H1 (cell line): Measurements from ENCODE around the gene CEBPA. TPM values are rescaled to one million over a fixed set of nuclear protein-coding genes. Genes with fewer than 3 reads are reported as not detected.

Experiments
- CTCF ChIA-PET: fragments of 300-600 bp; sonication (Branson Sonifier 250); formaldehyde crosslinking; loops from one replicate; lab custom pipeline; 2021; ENCODE audit not compliant: partially characterized antibody; lab: Charles Lee
- POLR2A ChIA-PET: fragments of 300-600 bp; sonication (Branson Sonifier 250); formaldehyde crosslinking; loops from one replicate; lab custom pipeline; 2021; ENCODE audit warnings: inconsistent platforms; ENCODE audit not compliant: partially characterized antibody; lab: Charles Lee
- DNase-seq, 2 experiments: peaks; one replicate each; pipeline versions ENCODE4 v3.0.0 to v3.0.0-alpha.2; 2010 to 2022; ENCODE audit warnings: low spot score in 2 of 2, low read depth in 1 of 2, mixed read lengths in 1 of 2
- FAIRE-seq: peaks from 2 replicates; lab custom pipeline; 2011; peaks lifted over from hg19 to GRCh38; lab: Jason Lieb, UNC
- H2AFZ ChIP-seq: 2 replicates; pipeline ENCODE4 v1.8.1; 2012; ENCODE audit warnings: low read length, inconsistent platforms
- H2AK5ac ChIP-seq: 2 replicates; pipeline ENCODE4 v1.6.1; 2013; ENCODE audit warnings: low read depth, low read length
- H2BK120ac ChIP-seq: replicated peaks from 2 replicates; pipeline ENCODE3; 2013; ENCODE audit warnings: low read depth, low read length, inconsistent platforms
- H2BK12ac ChIP-seq: 2 replicates; pipeline ENCODE4 v1.6.1; 2013; ENCODE audit warnings: low read depth, low read length
- H2BK15ac ChIP-seq: 2 replicates; pipeline ENCODE4 v1.6.1; 2013; ENCODE audit warnings: low read length
- H2BK20ac ChIP-seq: 2 replicates; pipeline ENCODE4 v1.6.1; 2013; ENCODE audit warnings: low read length
- H2BK5ac ChIP-seq: 2 replicates; pipeline ENCODE4 v1.6.1; 2013; ENCODE audit warnings: low read depth, low read length
- H3K14ac ChIP-seq: 2 replicates; pipeline ENCODE4 v1.6.1; 2013; ENCODE audit warnings: inconsistent platforms; ENCODE audit not compliant: insufficient read length
- H3K18ac ChIP-seq: 2 replicates; pipeline ENCODE4 v1.6.1; 2013; ENCODE audit warnings: low read length; ENCODE audit errors: extremely low read depth
- H3K23ac ChIP-seq: 2 replicates; pipeline ENCODE4 v1.6.1; 2013; ENCODE audit warnings: inconsistent platforms; ENCODE audit not compliant: insufficient read length
- H3K23me2 ChIP-seq: 2 replicates; pipeline ENCODE4 v1.6.1; 2013; ENCODE audit warnings: low read depth, low read length
- H3K27ac ChIP-seq: 2 replicates; pipeline ENCODE4 v1.6.1; 2011; ENCODE audit warnings: low read depth, low read length, inconsistent platforms
- H3K27me3 ChIP-seq, 4 experiments: replicated peaks in 1 of 4; 1 replicate in 1 of 4; 2 replicates in 3 of 4; pipeline versions ENCODE4 v1.6.1 to v1.8.1; 2011 to 2013; ENCODE audit warnings: low read length in 3 of 4, mild to moderate bottlenecking in 3 of 4, inconsistent platforms in 2 of 4, mixed read lengths in 2 of 4, moderate library complexity in 1 of 4; ENCODE audit not compliant: control insufficient read depth in 3 of 4, insufficient read depth in 3 of 4; ENCODE audit errors: extremely low read depth in 1 of 4
- H3K36me3 ChIP-seq, 4 experiments: 2 replicates each; pipeline versions ENCODE4 v1.6.1 to v1.8.1; 2011 to 2013; ENCODE audit warnings: mild to moderate bottlenecking in 4 of 4, low read length in 3 of 4, moderate library complexity in 2 of 4, control low read depth in 1 of 4, inconsistent platforms in 1 of 4; ENCODE audit not compliant: insufficient read depth in 4 of 4, control insufficient read depth in 2 of 4
- H3K4ac ChIP-seq: replicated peaks from 2 replicates; pipeline ENCODE3; 2013; ENCODE audit warnings: low read length, low read depth, mixed read lengths, inconsistent platforms; ENCODE audit not compliant: insufficient read length
- H3K4me1 ChIP-seq, 4 experiments: replicated peaks in 1 of 4; 1 replicate in 1 of 4; 2 replicates in 3 of 4; pipeline versions ENCODE4 v1.6.1 to v1.8.1; 2011 to 2013; ENCODE audit warnings: low read length in 3 of 4, inconsistent platforms in 2 of 4, mixed read lengths in 1 of 4; ENCODE audit not compliant: insufficient read depth in 4 of 4, control insufficient read depth in 3 of 4
- H3K4me2 ChIP-seq, 2 experiments: 2 replicates each; pipeline versions ENCODE4 v1.6.1 to v1.8.1; 2011 to 2013; ENCODE audit warnings: low read depth in 2 of 2, low read length in 2 of 2, control low read depth in 1 of 2, inconsistent platforms in 1 of 2, mild to moderate bottlenecking in 1 of 2; ENCODE audit not compliant: insufficient read depth in 1 of 2
- H3K4me3 ChIP-seq, 4 experiments: fragments of 200-600, 300-600 bp in 1 of 4; sonication (generic), shearing (Covaris generic), sonication (Bioruptor Twin) in 1 of 4; 2 replicates each; pipeline versions ENCODE4 v1.5.1 to v1.8.1; 2011 to 2016; ENCODE audit warnings: low read length in 4 of 4, low read depth in 3 of 4, control low read depth in 2 of 4, inconsistent platforms in 2 of 4, mild to moderate bottlenecking in 2 of 4, mixed read lengths in 1 of 4, moderate library complexity in 1 of 4; ENCODE audit not compliant: insufficient read depth in 2 of 4; ENCODE audit errors: extremely low read depth in 1 of 4
- H3K56ac ChIP-seq: replicated peaks from 2 replicates; pipeline ENCODE3; 2013; ENCODE audit warnings: low read depth, mild to moderate bottlenecking, mixed read lengths, low read length, inconsistent platforms; ENCODE audit not compliant: insufficient read length
- H3K79me1 ChIP-seq: 2 replicates; pipeline ENCODE4 v1.6.1; 2013; ENCODE audit warnings: low read depth, low read length, control low read depth
- H3K79me2 ChIP-seq, 2 experiments: 2 replicates each; pipeline versions ENCODE4 v1.6.1 to v1.8.1; 2012 to 2013; ENCODE audit warnings: low read length in 2 of 2, mild to moderate bottlenecking in 2 of 2, inconsistent platforms in 1 of 2; ENCODE audit not compliant: insufficient read depth in 2 of 2, control insufficient read depth in 1 of 2
- H3K9ac ChIP-seq, 4 experiments: replicated peaks in 1 of 4; 1 replicate in 1 of 4; 2 replicates in 3 of 4; pipeline versions ENCODE4 v1.6.1 to v1.8.1; 2011 to 2013; ENCODE audit warnings: low read depth in 3 of 4, low read length in 3 of 4, control low read depth in 2 of 4, mild to moderate bottlenecking in 2 of 4, moderate library complexity in 2 of 4, inconsistent platforms in 1 of 4; ENCODE audit errors: extremely low read depth in 1 of 4
- H3K9me3 ChIP-seq, 2 experiments: 2 replicates each; pipeline versions ENCODE4 v1.6.1 to v1.8.1; 2012 to 2013; ENCODE audit warnings: mild to moderate bottlenecking in 2 of 2, moderate library complexity in 2 of 2, control low read depth in 1 of 2, inconsistent platforms in 1 of 2, low read depth in 1 of 2, low read length in 1 of 2, mixed read lengths in 1 of 2; ENCODE audit not compliant: insufficient read depth in 2 of 2
- H4K20me1 ChIP-seq, 2 experiments: replicated peaks in 1 of 2; 2 replicates each; pipeline versions ENCODE3 to v1.8.1; 2011 to 2013; ENCODE audit warnings: inconsistent platforms in 2 of 2, low read length in 2 of 2, mild to moderate bottlenecking in 1 of 2; ENCODE audit not compliant: insufficient read depth in 2 of 2, control insufficient read depth in 1 of 2
- H4K5ac ChIP-seq: 2 replicates; pipeline ENCODE4 v1.6.1; 2013; ENCODE audit warnings: low read length, low read depth, mixed read lengths, inconsistent platforms; ENCODE audit not compliant: insufficient read length
- H4K8ac ChIP-seq: 2 replicates; pipeline ENCODE4 v1.8.0; 2013; ENCODE audit warnings: mild to moderate bottlenecking, moderate library complexity, low read length, inconsistent platforms; ENCODE audit not compliant: insufficient read depth; ENCODE audit errors: extremely low read depth
- H4K91ac ChIP-seq: replicated peaks from 2 replicates; pipeline ENCODE3; 2013; ENCODE audit warnings: low read length, mixed read lengths, inconsistent platforms; ENCODE audit not compliant: insufficient read length
- CEBPB ChIP-seq: IDR thresholded peaks from 2 replicates; pipeline ENCODE4 v1.6.1; 2012; ENCODE audit warnings: low read depth, low read length
- CREB1 ChIP-seq: IDR thresholded peaks from 2 replicates; pipeline ENCODE4 v1.6.1; 2012; ENCODE audit warnings: inconsistent platforms
- EZH2 ChIP-seq: fragments of 200-600 bp; sonication (generic); IDR thresholded peaks from 2 replicates; pipeline ENCODE4 v1.7.1; 2012; ENCODE audit warnings: low read depth, mild to moderate bottlenecking, moderate library complexity, low read length, inconsistent platforms; ENCODE audit not compliant: severe bottlenecking
- SAP30 ChIP-seq: fragments of 300-600 bp; sonication (generic); IDR thresholded peaks from 2 replicates; pipeline ENCODE4 v1.7.1; 2012; ENCODE audit warnings: low read length, moderate library complexity, mild to moderate bottlenecking, inconsistent platforms; ENCODE audit not compliant: insufficient read depth, insufficient replicate concordance
- SUZ12 ChIP-seq: fragments of 200-600 bp; sonication (generic); IDR thresholded peaks from 2 replicates; pipeline ENCODE4 v1.6.1; 2012; ENCODE audit warnings: mild to moderate bottlenecking, inconsistent platforms, low read length, moderate library complexity, mixed read lengths
- WGBS, 2 experiments: shearing (Covaris generic) in 1 of 2; methylation state at CpG; one replicate each; pipeline versions ENCODE4 v1.1.6 to v1.1.7; 2013 to 2015; ENCODE audit warnings: low lambda C conversion rate in 2 of 2, mixed read lengths in 2 of 2, inconsistent platforms in 1 of 2, low coverage in 1 of 2, missing lambda C conversion rate in 1 of 2; ENCODE audit not compliant: insufficient replicate concordance in 2 of 2, insufficient coverage in 1 of 2, insufficient read length in 1 of 2; ENCODE audit errors: extremely low coverage in 1 of 2, missing lambda C conversion rate in 1 of 2; 5-methylcytosine and 5-hydroxymethylcytosine counted together
- polyA plus RNA-seq, 7 experiments: library from polyadenylated mRNA; depleted of rRNA in 3 of 7; stranded (reverse) in 5 of 7; unstranded in 2 of 7; fragments of >200 nt in 5 of 7; fragments of 200-250 nt in 2 of 7; gene quantifications; 1 replicate in 5 of 7; 2 replicates in 1 of 7; 4 replicates in 1 of 7; pipeline versions ENCODE4 v1.2.1 to v1.2.3, GENCODE V29; 2011 to 2013; ENCODE audit warnings: missing spikeins in 2 of 7, mixed read lengths in 2 of 7
- total RNA-seq: library from RNA; stranded (reverse); fragmentation: NEBNext Ultra II Directional; extraction: Animal tissue kit (Norgen Biotek cat#: 25700); gene quantifications from 2 replicates; pipeline ENCODE4 v1.2.1, GENCODE V29; 2021

Gene CEBPA
- total and polyA plus RNA-seq, 2 of the 8 experiments (the other 6 are each of a cell fraction or from before 2014, with no cell fraction given) = 2.0 to 2.7 TPM

- Histone ChIP-seq H3K4me1 (peaks cover 3 to 16% (median 12%) of the 10 kb centered on the region in 4 experiments), H3K23ac (no peak overlapping the region), H3K14ac (no peak overlapping the region), H2BK15ac (no peak overlapping the region), H4K5ac (no peak overlapping the region), H2AFZ (no peak overlapping the region), H3K4me3 (peak overlapping the region; percentile 56 to 70 (median 61)), H3K56ac (no peak overlapping the region), H4K20me1 (peaks cover 2 to 5% of the 10 kb centered on the region in 2 experiments), H2BK20ac (no peak overlapping the region), H3K18ac (peak overlapping the region; percentile 95), H3K4ac (peak overlapping the region; percentile 91), H2BK5ac (no peak overlapping the region), H3K79me2 (no peaks in the 10 kb centered on the region), H3K27ac (no peak overlapping the region), H3K27me3 (peaks cover 20 to 52% (median 43%) of the 10 kb centered on the region in 4 experiments), H4K8ac (peak overlapping the region; percentile 82; the same call in 1 of the 2 replicates), H3K9ac (peak overlapping the region in 1 of 4 experiments; percentile 8; a peak in 1 of 7 replicates), H2BK12ac (0 out of 2 replicates have a peak overlapping the region, but pooled peaks have one; percentile 9), H3K4me2 (peak overlapping the region; percentile 76 to 79), H3K79me1 (no peaks in the 10 kb centered on the region; the same call in 1 of the 2 replicates), H4K91ac (peak overlapping the region; percentile 38), H2BK120ac (no peak overlapping the region)
- ChIA-PET POLR2A (interaction anchor here (0.7 to 5.0 kb wide), 9 partner anchors 20 to 127 kb away, joined by 3 to 48 read pairs (median 6); partner anchors contain the start of gene CEBPG), CTCF (interaction anchor here (0.7 to 2.5 kb wide), 13 partner anchors 9 to 91 kb away, joined by 3 to 9 read pairs (median 4); no protein-coding TSS in a partner anchor)
- FAIRE-seq = no peak
- TF ChIP-seq EZH2 (peak; percentile 46), CEBPB (no peak), CREB1 (no peak), SAP30 (no peak), SUZ12 (peak; percentile 49; the same call in 1 of the 2 replicates)
- TF ChIP-seq, all 59 proteins: peak for 2
- 38% methylated on average over 33 of the region's 33 CpGs; no CpG with 5 or more reads in 1 of the 2 experiments for WGBS, 2 experiments
- no peak for DNase-seq
- no peaks in the 10 kb centered on the region for H3K9me3 ChIP-seq
- H2AK5ac ChIP-seq = no peak overlapping the region
- H3K36me3 ChIP-seq = no peaks in the 10 kb centered on the region; a peak in 1 of 8 replicates
- H3K23me2 ChIP-seq = peaks cover 12% of the 10 kb centered on the region; the same call in 1 of the 2 replicates
Observed at GRCh38 chr19:33303791-33304345, 1.5 kb upstream of the CEBPA start.
